Measurements from ENCODE around the gene TSHZ2.

DNA sequence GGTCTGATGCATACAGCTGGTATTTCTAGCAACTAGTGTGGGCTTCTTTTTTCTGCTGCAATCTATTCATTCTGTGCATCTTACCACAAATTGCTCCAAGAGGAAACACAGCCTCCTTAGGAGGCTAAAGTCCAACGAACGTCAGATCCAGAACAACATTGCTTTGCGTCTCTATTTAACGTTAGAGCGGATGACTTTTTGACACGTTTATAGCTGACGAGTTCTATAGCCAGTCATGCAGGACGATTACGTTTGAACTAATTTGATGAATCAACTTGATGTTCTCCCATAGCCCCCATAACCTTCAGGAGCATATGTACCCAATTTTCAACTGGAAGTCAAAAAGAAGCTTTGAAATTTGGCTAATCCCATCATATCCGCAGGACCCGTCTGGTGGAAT, 59.9 kb downstream of the TSHZ2 start:
- TF ChIP-seq, protein P1, sequence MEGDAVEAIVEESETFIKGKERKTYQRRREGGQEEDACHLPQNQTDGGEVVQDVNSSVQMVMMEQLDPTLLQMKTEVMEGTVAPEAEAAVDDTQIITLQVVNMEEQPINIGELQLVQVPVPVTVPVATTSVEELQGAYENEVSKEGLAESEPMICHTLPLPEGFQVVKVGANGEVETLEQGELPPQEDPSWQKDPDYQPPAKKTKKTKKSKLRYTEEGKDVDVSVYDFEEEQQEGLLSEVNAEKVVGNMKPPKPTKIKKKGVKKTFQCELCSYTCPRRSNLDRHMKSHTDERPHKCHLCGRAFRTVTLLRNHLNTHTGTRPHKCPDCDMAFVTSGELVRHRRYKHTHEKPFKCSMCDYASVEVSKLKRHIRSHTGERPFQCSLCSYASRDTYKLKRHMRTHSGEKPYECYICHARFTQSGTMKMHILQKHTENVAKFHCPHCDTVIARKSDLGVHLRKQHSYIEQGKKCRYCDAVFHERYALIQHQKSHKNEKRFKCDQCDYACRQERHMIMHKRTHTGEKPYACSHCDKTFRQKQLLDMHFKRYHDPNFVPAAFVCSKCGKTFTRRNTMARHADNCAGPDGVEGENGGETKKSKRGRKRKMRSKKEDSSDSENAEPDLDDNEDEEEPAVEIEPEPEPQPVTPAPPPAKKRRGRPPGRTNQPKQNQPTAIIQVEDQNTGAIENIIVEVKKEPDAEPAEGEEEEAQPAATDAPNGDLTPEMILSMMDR (IDR thresholded peaks at IDR 0.05 in 4 of 5, conservative IDR thresholded peaks at IDR 0.05 in 1 of 5): no peak
- no peak for TF ChIP-seq POLR2A (IDR thresholded peaks at IDR 0.05)
